A172 (cell line): Measurements from ENCODE around the gene PPP1R14D. TPM values are rescaled to one million over a fixed set of nuclear protein-coding genes. Genes with fewer than 3 reads are reported as not detected.

Source experiments
- DNase-seq: peaks from one replicate; pipeline ENCODE4 v3.0.0-alpha.2; 2015; ENCODE audit warnings: low spot score
- total RNA-seq: library from RNA; depleted of rRNA; stranded (reverse); fragments of >200 nt; shearing (Covaris generic); gene quantifications from 2 replicates; pipeline ENCODE4 v1.2.3, GENCODE V29; 2014

PPP1R14D gene
- total RNA-seq, 1 experiment from 2014 or later = not detected

DNA sequence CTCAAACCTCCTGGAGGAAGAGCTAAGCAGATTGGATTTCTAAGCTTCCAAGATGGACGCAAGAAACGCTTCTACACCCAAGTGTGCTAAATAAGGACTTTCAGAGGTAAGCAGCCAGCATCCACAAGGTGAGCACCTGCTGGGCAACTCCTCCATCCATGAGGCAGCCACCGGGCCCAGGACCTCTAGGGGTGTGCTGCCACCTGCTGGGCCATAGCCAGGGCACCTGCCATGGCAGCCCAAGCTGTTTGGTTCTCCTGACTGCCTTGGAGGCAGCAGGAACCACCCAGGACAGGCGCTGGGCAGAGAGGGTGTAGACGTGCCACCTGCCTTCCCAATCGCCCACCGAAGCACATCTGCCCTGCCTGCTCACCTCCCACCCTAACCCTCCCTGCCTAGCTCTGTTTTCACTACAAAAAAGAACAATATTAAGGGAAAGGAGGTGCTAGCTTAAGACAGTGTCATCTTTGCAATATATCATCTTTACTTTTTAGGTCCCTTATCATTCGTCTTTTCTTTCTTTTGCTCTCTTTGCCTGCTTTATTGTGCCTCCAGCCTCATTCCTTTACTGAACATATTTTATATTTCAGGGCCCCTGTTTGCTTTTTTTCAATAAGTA is 45.8 kb downstream of the PPP1R14D start:
- DNase-seq = peak; percentile 38

DNA sequence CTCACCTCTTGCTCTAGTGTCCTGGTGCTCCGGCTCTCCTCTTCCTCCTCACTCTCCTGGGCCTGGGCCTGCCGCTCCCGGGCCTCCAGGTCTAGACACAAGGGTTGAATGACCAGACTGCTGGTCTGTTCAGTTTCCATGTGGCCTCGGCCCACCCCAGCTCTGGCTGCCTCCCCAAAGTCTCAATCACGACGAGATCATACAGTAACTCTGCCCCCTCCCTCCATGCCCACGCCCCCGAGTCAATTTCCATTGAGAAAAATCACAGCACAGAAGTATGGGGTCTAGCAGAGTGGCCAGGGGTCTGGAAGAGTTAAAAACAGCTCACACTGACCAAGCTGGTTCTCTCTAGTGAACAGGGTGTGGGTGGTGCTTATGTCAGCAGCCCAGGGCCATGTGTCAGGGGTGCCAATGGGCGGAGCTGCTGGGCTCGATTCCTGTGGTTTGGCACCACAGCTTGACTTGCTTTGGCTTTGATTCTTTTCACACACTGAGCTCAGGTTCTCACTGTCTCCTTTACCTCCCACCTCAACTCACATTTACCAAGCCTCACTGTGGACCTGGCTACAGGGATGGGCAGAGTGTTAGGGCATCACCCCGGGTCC is 51.9 kb downstream of the PPP1R14D start:
- DNase-seq = peak; percentile 80

DNA sequence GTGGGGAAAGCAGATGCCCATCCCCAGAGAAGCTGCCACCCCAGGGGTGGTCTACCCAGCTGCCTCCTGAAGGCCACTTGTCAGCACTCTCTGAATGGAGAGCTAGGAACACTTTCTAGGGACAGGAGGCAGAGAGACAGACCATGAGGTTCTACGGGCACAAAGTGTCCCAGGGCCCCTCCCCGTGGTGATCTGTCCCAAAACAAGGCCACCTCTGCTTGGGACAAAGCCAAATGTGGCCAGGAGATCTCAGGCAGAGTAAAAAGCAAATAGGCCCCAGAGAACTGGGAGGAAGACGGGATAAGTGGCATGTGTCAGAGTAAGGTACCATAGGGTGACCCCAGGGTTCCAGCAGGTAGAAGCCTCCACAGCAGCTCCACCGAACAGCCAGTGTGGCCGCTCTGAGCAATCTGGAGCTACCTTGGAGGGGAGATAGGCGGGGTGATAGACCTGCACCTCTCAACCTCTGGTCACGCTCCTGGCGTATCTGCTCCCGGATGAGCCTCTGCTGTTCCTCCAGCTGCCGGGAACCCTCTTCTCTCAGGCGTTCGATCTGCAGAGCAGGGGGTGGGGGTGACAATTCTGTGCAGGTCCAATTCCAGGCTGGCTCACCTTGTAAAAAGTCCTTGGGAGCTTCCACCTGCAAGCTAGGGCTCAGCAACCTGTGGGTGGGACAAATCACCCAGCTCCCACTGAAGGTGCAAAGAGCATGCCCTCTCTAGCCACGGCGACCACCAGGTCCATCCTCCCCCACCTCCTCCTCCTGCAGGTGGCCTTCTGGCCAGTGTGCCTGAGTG is 52.6 kb downstream of the PPP1R14D start:
- no peak for DNase-seq

DNA sequence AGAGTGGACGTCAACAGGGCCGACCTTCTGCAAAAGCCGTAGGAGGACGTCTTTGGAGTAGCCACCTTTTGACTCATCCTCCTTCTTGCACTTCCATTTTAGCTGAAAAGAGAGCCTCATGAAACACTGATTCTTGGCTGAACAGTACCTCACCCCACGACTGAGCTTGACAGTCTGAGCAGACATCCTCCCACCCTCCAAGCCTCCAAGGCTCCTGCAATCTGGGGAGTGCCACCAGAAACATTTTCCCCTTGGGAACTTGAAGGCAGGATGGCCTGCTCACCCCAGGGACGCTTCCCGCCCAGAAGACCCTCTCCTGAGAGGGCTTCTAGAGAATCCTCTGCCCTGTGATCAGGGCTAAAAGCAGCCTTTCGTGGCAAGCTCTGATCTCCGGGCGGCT is 53.5 kb downstream of the PPP1R14D start:
- DNase-seq = no peak

DNA sequence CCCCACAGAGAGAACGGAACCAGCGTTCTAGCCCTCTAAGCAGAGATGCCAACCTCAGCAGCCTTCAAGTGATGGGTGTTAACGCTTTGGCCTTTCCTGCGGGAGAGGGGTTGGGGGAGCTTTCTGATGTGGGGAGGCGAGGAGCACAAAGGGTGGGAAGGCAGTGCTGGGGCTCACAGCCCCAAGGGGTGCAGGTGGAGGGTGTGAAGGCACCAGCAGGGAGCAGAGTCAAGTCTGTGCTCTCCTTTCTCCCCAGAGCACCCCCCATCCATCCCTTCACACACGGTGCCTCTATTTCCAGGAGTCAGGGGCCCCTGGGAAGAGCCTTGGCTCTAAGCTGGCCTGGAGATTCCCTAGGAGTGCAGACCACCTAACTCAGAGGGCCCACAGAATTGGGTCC is 54.6 kb downstream of the PPP1R14D start:
- no peak for DNase-seq

DNA sequence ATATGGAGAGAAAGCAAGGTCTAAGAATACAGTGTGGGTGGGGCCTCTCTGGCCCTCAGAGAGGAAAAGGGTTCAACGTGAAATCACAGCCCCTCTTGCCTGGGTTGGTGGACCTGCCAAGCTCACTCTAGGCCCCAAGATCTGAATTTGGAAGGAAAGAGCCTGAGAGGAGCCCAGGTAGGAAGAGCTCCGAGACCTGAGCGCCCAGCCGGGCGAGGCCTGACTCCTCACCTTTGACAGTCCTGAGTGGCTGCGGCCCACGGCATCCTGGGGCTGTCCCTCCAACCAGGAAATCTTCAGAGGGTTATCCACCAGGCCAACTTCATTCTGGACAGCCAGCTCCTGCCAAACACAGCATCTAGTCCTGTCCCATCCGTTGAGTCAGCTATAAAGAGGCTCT is 55.0 kb downstream of the PPP1R14D start:
- DNase-seq = no peak

DNA sequence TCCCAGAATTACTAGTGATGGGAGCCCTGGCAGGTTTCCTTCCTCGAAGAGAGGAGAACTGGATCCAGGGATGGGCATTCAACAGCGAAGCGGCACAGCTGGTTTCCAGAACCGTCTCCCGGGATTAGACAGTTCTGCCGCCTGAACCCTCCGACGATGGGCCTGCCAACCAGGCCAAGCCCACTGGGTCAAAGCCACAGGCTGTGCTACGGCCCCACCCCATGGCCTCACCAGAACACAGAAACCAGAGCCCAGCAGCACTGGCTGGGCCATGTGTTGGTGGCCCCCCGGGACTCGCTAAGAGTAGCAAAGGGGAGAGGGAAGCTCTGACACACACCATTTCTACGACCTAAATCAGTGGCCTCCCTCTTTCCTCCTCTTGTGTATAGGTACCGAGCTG is 56.5 kb downstream of the PPP1R14D start:
- DNase-seq = no peak

DNA sequence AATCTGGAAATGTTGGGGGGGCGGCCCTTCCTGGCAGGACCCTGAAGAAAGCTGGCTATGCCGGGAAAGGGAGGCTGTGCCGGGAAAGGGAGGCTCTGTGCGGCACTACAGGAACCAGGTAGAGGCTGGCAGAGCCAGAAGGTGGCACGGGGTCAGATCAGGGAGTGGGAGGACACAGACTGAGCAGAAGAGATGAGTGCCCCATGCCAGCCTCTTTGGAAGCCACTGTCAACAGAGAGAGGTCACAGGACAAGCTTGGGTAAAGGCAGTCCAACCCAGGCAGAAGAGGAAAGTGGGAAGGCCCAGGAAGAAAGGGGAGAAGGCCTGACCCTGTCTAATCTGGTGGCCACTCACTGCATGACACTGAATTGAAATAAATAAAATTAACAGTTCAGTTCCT is 57.3 kb downstream of the PPP1R14D start:
- DNase-seq = no peak

DNA sequence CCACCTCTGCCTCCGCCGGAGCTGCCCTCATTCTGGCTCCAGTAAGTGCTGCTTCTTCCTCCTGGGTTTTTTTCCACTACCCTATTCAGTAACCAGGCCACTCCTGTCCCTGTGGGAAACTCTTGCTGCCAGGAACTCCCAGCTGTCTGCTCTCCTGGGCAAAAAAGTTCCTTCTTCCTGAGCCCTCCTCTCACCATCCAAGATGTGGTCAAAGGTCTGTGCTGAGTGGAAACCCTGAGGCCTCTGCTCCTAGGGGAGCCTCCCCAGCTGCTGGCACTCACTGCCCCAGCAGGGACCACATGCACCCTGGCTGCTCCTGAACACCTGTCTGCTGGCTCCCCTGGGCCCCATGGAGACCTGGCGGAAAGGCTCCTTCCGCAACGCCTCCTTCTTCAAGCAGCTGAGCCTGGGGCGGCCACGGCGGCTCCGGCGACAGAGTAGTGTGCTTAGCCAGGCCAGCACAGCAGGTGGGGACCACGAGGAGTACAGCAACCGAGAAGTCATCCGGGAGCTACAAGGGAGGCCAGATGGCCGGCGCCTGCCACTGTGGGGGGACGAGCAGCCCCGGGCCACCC is 58.3 kb downstream of the PPP1R14D start:
- no peak for DNase-seq

DNA sequence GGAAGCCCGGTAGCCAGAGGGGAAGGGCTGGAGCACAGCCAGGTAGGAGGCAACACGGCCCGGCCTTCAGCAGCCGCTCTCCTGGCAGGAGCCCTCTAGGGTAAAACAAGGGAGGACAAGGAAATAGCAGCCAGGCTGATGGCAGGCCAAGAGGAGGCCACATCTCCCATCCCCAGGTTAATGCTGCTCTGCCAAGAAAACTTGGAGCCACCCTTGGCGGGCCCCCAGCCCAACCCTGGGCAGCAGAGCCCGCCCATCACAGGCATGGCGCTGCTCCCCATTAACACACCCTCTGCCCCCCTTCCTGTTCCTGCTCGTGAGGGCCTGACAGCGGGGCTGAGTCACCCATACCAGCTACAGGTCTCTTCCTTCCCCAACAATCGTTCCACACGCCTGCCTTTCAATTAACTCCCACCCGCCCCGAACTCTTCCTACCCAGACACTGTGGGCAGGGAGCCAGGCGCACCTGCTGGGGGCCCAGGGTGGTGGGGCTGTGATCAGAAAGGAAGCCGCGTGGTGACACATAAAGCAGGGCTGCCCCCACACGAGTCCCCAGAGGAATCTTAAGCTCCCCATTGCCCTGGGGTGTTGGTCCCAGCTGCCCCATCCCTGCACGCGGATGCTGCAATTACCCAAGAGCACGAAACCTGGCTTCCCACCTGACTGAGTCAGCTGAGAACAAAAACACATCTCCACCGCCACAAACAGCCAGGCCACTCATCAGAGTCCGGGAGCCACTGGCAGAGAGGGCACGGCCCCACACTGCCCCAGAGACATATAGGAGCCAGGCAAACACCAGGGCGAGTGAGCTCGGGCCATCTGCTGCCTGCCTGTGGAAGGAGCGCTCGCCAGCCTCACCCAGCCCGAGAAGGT is 59.0 kb downstream of the PPP1R14D start, which contains the start of gene C15orf62:
C15orf62 (plus strand) TSS at position 707 of the 873 bp plus-strand sequence. CDS start 516 bp downstream, outside the sequence.
- DNase-seq = peak; percentile 88

DNA sequence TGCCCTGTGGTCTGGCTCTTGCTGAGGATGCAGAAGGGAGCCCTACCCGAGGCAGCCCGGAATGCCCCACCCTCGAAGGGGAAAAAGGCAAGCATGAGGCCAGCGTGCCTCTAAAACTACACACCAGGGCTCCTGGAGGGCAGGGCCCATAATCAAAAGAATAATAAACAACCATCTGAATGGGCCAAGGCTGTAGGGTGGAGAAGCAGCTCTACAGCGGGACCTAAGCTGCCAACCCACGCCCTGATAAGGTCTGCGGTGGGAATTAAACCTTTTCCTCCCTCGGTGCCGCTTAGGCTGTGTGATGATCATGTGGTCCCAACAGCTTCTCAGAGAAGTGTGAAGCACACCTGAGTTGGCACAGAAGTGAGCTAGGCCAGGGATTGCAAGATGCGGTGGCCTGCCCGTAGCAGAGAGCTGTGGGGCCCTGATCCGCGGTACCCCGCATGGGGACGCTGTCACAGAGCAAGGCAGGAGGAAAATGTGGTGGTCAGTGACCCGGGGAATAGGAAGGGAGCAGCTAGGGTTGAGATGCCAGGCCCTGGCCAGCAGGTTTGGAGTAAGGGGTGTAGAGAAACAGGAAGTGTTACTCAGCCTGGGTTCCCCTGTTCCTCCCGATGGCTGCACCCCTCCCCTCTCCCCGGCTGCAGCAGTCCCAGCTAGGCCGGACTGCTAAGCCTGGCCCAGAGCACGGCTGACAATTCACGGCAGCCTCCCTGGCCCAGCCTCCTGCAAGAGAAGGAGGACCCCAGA is 59.8 kb downstream of the PPP1R14D start:
- DNase-seq = no peak

DNA sequence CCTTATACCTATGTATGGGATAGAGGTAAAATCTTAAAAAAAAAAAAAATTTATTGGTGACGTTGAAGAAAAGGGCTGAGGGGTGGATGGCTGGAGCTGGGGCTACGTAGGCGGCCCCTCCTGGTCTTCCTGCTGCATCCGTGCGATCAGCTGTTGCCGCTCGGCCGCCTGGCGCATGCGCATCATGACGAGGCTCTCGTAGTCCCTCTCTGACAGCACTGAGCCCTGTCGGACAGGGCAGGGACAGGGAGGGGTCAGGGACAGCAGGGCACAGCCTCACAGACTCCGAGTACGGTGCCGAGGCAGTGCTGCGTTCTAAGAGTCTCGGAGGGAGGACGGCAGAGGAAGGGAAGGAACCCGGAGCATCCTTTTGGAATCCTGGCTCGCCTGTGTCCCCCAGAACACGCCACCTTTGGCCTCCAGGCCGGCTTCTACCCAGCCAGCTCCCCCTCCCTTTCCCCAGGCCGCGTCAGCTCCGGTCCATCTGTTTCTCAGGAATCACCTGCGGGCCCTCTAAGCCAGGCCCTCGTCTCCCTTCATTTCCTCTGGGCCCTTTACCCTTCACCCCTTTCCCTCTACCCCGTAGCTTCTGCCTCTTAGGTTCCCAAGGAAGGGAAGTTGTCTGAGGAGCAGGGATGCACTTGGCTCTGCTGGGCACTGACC is 60.5 kb downstream of the PPP1R14D start:
- no peak for DNase-seq

DNA sequence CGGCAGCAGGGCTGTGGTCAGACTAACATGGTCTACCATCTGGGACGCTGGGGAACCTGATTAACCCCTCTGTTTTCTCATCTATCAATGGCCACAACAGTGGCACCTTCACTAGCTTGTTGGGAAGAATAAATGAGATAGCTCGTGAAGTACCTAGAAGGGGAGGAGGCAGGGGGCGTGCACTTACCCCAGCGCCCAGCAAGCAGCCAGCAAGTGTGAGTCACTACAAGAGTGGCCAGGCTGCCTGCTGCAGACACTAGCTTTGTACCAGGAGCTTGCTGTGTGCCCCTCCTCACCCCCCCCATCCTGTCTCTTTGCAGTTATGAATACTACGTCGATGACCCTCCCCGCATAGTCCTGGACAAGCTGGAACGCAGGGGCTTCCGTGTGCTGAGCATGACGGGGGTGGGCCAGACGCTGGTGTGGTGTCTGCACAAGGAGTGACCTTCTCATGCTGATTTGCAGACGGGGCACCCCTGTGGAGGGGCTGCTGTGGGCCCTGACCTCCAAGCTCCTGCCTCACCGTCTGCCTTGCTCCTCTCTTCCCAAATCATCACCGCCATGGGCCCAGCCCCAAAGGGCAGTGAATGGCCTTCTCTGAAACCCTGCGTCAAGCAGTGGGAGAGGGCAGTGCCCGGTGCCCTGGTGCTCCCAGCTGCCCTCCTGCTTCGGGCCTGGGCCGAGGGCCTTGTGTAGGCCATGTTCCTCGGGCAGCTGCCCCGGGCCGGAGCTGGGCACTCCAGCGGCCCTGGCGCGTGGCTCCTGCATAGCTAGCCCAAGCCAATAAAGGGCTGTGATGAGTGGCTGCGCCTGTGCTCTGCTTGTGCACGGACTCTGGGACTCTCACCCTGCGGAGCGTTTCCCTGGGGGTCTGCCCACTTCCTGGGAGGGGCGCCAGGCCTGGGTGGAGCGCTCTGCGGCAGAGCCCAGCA is 61.3 kb downstream of the PPP1R14D start:
- peak; percentile 81 for DNase-seq

DNA sequence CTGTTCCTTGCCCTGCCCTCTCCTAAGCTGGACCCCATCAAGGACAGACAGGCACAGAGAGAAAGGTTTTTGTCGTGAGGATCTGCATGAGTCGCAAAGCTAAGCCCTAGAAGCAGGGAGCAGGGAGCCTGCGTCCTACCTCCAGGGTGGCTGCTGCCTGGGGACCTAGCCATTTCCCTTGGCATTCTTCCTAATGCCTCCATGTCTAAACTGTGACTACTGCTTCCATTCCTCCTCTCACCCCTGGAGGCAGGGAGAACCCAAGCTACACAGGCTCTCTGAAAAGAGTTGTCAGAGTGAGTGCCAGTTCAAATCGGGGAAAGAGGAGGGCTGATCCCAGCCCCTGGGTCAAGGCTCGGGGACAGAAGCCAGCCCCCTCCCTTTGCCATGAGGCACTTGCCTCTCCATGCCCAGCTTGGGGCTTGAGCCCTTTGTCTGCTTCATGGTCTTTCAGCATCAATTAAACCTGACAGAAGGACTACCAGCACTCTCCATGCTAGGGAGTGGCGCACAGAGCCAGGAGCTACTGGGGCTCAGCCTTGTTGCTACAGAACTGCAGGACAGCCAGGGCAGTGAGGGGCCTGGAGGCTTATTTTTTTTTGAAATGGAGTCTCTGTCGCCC is 62.2 kb downstream of the PPP1R14D start:
- no peak for DNase-seq
